Activated CD8-positive, alpha-beta memory T cell treated with anti-CD3 and anti-CD28 coated beads for 24 hours (primary cell): ENCODE results near the gene TANGO6.
"Not testable (repeated sequence)": the region's sequence is repeated elsewhere in the genome, so short reads cannot be mapped to it uniquely, and the experiment has no call there.

Source experiments
- DNase-seq: peaks from one replicate; pipeline ENCODE4 v3.0.0-alpha.2; 2020

TANGO6 gene

DNA sequence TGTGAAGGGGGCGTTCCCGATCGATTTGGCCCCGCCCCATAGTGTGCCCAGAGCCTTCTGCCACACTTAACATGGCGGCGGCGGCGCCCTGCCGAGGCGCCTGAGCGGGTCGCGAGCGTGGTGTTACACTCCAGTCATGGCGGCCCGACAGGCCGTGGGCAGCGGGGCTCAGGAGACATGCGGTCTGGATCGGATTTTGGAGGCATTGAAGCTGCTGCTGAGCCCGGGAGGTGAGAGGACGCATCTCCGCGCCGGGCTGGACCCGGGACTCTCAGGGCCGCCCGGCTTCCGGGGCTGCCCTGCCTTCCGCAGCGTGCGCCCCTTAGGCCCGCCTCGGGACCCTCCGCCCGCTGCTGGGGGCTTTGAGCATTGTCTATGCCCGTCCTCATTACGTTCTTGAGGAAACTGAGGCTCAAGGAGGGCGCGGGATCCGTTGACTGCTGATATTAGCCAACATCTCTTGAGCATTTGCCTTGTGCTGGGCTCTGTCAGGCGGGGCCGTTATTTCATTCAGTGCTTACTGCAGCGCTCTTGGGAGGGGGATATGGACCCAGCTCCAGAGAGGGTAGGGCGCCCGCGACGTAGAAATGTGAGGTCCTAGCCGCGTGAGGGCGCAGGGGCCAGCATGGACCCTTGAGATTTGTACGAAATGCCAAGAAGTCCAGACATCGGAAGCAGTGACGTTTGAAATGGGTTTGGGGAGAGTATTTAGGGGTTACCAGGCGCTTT, at the start of gene TANGO6:
Gene TANGO6 (plus strand): TSS at position 50 of the 729 bp plus-strand sequence. CDS start 87 bp downstream, at position 137.
- DNase-seq: peak; percentile 98

DNA sequence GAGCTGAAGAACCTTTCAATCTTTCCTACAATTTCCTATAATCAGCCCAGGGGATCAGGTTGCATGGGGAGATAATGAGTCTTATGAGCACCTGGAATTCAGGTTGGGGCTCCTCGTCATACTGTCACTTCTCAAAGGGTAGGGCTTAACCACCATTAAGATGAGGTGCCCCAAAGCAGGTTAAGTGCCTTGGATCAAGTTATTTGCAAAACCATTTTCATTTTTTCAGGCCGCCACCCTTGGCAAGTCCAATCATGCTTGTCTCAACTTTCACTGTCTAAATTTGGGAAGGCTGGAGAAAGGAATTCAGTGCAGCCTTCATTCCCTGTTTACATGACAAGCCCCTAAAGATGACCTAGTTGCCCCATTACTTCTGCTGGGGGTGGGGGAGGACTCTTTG, 44.9 kb upstream of the TANGO6 start:
- no peak for DNase-seq

DNA sequence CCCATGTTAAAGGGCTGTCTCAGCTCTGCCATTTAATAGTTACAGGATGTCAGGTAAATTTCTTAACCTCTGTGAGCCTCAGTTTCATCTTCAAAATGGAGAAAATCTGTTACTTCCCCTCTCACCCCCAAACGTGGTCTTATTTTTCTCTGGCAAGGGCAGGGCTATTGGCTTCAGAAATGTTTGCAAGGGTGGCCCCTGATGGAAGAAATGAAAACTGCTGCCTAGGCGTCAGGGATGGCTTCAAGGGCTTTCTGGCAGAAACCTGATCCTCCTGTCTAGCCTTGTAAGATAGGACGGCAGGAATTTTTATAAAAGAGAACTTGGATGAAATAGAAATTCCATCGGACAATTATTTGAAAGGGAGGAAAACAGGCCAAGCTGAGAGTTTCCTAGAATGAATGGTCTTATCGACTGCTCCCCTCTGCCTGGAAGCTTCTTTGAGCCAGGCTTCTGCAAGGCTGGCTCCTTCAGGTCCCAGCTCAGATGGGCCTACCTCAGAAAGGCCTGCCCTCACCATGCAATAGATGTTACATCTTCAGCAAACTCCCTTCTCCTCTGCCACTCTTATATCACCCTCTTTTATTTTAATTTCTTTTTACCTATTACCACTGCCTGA, 43.0 kb upstream of the TANGO6 start:
- peak; percentile 76 for DNase-seq

DNA sequence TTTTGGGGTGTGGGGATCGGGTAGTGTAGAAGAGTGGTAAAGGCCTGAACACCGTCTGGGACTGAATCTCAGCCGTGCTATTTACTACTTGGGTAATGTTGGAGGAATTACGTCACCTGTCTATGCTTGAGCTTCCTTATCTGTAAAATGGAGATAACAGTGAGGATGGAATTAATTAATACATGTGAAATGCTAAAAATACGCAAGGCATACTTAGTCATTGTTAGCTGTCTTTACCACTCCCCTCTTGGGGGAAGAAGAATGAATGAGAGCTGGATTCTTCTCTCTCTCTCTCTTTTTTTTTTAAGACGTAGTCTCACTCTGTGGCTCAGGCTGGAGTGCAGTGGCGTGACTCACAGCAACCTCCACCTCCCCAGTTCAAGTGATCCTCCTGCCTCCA, 41.1 kb upstream of the TANGO6 start:
- DNase-seq: no peak

DNA sequence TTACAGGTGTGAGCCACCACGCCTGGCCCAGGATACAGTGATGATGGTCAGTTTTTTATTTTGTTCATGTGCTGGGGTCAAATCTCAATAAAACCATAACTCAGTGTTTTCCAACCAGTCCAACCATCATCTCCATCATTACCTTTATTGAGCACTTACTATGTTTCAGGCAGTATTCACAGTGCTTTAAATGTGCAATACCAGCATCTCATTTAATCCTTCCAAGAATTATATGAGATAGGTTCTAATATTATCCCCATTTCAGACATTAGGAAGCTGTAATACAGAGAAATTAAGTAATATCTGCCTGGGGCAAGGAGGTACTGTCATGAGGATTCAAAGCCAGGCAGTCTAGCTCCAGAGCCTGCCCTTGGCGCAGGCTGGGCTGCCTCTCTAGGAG, 36.9 kb upstream of the TANGO6 start:
- no peak for DNase-seq

DNA sequence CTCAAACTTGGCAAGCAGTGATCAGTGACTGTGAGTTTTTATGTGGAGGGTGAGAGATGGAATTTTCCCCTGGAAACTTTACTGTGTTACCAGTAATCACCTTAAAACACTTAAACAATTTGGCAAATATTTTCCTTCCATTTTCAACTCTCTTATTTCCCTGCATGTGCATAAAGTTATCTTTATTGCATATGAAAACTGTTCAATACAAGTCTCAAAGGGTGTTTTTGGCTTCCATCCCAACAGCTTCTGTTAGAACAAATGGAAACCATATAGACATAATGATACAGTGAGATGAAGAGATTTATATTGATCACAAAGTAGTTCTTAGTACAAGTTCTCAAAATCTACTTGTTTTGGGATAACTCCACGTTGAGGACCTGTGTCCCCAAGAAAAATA, 36.4 kb upstream of the TANGO6 start:
- DNase-seq: no peak

DNA sequence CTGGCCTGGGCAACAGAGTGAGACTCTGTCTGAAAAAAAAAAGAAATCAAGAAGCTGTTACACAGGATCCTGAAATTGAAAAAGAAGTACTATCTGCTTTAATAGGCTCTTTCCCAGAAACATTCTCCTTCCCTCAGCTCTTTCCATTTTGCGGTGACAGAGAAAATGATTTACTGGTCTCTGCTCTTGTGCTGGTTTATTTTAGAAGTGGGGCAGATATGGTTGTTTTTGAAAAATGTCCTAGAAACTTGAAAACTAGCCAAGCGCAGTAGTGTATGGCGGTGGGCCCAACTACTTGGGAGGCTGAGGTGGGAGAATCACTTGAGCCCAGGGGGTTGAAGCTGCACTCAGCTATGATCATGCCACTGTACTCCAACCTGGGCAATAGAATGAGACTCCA, 28.8 kb upstream of the TANGO6 start:
- no peak for DNase-seq

DNA sequence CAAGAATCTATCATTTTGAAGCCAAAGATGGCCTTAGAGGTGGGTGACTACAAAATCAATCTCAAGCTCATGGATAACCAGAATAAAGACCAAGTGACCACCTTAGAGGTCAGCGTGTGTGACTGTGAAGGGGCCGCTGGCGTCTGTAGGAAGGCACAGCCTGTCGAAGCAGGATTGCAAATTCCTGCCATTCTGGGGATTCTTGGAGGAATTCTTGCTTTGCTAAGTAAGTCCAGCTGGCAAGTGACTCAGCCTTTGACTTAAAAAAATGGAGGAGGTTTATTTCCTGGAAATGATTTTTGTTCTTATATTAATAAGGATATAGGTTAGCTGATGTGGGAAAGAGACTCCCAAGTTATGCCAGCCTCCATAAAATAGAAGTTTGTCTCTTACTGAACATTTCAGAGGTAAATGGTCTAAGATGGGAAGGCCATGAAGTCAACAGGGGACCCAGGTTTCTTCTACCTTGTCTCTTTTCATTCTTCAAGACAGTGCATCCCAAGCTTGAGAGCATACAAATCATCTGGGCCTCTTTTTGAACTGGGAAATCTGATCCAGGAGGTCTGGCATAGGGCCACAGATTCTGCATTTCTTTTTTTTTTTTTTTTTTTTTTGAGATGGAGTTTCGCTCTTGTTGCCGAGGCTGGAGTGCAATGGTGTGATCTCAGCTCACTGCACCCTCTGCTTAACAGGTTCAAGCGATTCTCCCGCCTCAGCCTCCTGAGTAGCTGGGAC, 19.8 kb upstream of the TANGO6 start:
- DNase-seq: no peak

DNA sequence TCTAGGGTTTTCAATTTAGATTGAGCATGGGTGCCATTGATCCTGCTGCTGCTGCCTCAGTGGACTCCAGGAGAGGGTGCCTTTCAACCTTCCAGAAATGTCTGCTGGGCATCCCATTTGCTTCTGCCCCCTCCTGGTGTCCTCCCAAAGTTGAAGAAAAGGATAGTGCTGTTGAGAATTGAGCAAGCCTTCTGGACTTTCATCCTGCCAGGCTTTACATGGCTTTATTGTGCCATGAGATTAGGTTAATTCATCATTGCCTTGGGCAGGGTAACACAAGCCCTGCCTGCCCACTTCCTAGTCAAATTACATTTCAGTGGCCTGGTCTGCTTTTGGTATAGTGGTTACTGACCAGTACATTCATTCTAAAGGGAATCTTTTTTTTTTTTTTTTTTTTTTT, 17.9 kb upstream of the TANGO6 start:
- DNase-seq: no peak

DNA sequence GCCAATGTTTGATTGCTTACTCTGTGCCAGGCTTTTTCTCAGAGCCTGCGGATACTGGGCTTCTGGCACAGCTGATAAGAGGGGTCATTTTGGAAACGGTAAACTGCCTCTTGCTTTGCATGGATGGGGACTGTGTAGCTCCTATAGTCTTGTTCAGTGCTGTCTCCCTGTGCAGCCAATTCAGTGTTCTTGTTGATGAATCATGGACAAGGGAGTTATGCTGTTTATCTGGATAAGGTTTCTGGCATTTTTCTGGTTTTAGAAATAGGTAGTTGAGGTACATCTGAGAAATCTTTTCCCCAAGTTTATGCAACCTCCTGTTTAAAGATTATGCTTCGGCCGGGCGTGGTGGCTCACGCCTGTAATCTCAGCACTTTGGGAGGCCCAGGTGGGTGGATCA, 16.7 kb upstream of the TANGO6 start:
- no peak for DNase-seq

DNA sequence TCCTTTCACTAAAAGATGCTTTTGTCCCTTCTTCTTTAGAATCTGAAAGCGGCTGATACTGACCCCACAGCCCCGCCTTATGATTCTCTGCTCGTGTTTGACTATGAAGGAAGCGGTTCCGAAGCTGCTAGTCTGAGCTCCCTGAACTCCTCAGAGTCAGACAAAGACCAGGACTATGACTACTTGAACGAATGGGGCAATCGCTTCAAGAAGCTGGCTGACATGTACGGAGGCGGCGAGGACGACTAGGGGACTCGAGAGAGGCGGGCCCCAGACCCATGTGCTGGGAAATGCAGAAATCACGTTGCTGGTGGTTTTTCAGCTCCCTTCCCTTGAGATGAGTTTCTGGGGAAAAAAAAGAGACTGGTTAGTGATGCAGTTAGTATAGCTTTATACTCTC, 10.1 kb upstream of the TANGO6 start:
- no peak for DNase-seq

DNA sequence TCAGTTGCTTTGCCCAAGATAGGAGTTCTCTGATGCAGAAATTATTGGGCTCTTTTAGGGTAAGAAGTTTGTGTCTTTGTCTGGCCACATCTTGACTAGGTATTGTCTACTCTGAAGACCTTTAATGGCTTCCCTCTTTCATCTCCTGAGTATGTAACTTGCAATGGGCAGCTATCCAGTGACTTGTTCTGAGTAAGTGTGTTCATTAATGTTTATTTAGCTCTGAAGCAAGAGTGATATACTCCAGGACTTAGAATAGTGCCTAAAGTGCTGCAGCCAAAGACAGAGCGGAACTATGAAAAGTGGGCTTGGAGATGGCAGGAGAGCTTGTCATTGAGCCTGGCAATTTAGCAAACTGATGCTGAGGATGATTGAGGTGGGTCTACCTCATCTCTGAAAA, 8.8 kb upstream of the TANGO6 start:
- DNase-seq: no peak

DNA sequence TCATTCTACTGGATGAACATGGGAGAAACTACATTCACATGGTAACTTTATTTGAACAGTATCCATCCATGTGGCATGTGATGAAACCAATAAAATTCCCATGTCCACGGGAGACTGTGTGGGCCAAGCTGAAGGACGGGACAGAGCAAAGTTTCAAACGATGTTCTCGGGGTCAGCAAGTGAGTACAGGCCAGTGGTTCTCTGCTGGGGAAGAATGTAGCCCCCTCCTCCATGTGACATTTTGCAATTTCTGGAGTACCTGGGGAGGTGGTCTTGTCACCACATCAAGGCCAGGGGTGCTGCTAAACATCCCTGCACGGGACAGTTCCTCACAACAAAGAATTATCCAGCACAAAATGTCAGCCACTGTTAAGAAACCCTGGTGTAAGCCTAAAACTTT, 7.4 kb upstream of the TANGO6 start:
- no peak for DNase-seq

DNA sequence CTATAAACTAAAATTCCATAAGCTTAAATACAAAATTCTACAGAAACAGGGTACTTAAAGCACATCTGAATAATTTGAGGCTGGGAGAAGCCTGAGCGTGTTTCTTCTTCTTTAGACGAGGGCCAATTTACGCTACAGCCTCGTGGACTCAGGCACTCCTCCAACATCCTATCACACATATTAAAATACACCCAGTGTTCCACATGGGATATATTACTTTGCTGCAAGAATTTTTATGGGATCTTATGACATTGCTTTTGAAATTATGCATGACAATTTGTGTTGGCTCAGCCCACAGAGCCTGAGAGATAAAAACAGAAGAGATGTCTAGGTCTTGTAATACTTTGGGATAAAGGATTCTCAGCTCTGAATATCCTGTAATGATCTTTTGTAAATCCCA, 3.5 kb upstream of the TANGO6 start:
- DNase-seq: no peak

DNA sequence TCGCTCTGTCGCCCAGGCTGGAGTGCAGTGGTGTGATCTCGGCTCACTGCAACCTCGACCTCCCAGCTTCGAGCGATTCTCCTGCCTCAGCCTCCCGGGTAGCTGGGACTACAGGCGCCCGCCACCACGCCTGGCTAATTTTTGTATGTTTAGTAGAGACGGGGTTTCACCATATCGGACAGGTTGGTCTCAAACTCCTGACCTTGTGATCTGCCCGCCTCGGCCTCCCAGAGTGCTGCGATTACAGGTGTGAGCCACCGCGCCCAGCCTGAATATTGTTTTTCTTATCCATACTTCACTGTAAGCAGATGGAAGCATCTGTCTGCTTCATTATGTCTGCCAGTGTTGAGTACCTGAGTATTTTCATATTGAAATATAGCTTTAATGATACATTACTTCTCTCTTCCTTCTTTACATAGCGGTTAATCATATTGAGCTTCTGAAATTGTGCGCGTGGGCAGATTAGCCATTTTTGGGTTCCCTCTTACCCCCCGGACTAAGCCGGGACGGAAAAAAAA, 308 bp upstream of the TANGO6 start:
- not testable (repeated sequence) for DNase-seq

DNA sequence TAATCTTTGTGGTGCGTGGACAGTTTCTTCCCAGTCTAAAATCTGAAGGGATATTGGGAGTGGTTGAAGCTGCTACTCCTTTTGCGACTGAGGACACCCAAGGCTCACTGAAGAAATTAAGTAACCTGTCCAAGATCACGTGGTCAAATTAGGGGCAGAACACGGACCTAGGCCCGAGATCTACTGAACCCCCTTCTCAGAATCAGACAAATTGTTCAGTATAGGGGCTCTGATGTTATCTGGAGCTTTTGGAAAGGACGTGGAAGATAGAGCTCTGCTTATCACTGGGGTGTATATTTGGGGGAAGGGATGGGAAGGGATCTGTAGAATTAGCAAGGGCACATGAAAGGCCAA, 857 bp downstream of the TANGO6 start:
- DNase-seq: no peak

DNA sequence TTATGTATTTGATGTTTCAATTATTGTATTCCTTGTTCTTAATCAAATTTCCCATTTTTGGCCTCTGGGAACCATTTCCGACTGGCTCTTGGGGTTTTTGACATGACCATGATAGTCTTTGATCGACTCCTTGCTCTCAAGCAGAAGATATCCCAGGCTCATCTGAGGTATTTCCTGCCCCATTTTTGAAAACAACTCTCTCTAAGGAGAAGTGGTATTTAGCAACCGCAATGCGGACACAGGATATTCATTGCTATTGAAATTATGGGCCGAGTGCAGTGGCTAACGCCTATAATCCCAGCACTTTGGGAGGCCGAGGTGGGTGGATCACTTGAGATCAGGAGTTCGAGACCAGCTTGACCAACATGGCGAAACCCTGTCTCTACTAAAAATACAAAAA, 5.5 kb downstream of the TANGO6 start:
- no peak for DNase-seq

DNA sequence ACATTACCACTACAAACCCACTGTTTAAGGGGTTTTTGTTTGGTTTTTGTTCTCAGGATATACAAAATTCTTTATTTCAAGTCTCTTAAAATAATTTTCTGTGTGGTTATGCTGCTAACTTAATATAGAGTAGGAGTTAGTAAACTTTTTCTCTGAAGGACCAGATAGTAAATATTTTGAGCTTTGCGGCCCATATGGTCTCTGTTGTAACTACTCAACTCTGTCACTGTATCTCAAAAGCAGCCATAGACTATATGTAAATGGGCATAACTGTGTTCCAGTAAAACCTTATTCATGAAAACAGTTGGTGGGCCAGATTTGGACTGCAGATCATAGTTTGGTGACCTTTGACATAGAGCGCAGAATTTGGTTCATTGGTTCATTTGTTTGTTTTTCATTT, 7.2 kb downstream of the TANGO6 start:
- DNase-seq: no peak

DNA sequence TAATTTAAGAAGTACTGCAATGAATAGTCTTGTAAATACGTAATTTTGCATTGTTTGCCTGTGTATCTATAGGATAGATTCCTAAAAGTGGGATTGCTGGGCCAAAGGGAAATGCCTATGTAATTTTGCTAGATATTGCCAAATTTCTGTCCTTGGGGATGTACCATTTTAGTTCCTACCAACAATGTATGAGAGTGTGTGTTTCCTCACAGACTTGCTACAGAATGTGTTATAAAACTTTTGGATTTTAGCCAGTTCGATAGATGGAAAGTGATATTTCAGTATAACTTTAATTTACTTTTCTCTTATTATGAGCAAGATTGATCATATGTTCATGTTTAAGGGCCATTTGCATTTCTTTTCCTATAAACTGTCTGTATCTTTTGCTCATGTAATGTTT, 8.3 kb downstream of the TANGO6 start:
- no peak for DNase-seq

DNA sequence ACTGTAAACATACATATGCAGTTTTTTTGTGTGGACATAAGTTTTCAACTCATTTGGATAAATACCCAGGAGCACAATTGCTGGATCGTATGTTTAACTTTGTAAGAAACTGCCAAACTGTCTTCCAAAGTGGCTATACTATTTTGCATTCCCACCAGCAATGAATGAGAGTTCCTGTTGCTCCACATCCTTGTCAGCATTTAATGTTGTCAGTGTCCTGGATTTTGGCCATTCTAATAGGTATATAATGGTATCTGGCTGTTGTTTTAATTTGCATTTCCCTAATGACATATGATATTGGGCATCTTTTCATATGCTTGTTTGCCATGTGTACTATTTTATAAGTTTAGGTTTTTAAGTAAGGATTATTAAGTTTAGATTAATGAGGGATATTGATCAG, 14.1 kb downstream of the TANGO6 start:
- no peak for DNase-seq

DNA sequence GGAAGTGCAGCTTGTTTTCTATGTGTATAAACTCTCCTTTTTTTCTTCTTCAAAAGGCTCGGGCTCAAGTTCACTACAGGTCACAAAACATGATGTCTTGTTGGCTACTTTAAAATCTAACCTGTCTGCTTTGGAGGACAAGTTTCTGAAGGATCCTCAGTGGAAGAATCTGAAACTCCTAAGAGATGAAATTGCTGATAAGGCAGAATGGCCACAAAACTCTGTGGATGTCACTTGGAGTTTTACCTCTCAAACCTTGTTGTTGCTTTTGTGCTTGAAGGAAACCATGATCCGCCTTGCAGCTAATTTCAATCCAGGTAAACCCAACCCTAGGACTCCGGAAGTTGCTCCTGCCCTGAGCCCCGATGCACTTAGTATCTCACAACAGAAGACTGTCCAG, 16.5 kb downstream of the TANGO6 start:
- DNase-seq: no peak

DNA sequence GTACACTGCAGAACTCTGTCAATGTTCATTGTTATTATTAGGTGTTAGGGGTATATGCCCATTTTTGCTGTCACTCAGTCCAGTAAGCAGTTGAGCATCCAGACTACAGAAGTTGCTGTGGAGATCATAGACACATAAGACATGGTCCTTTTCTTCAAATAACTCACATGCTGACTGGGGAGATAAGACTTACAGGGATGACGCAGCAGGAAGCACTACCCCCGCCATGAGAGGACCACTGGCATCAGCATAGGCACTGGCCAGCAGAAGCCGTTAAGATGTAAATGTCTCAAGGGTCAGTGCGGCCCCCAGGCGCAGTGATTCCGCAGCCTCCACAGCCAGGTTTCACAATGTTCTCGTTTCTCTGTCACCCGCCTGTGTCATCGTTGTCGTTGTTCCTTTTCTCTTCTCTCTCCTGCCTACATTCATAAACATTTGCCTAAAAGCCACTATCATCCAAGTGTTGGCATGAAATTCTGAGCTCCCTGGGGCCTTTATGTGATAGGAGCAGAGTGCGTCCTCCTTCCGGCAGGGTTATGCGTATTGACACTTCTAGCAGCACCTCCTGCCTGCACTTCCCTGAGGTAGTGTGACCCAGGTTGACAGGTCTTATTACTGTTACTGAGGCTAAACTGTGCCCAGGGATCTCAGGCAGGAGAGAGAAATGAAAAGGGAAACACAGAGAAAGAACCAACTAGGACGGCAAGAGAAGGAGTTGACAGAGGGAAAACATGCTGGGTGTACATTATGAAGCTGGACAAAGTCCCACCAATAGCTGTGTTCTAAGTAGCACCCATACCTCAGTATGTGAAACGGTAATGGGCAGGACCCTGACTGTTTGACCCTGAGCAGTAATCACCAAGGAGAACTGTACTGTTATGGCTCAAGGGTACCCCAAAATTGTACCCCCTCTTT, 17.9 kb downstream of the TANGO6 start:
- no peak for DNase-seq

DNA sequence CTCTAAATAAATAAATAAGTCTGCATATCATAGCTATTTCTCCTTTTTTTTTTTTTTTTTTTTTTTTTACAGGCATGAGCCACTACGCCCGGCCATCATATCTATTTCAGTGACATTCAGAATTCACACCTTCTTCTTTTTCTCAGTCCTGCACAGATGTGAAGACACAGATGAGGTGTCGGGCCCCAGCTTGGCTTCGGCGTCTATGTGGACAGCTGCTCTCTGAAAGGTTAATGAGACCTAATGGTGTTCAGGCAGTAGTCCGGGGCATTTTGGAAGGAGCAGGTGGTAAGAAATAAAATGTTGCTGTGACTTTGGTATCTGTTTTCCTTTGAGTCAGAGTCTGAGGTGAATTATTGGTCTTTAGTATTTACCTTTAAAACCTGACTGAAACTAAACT, 23.6 kb downstream of the TANGO6 start:
- no peak for DNase-seq
